ENCODE data around the gene GLB1L.

DNA sequence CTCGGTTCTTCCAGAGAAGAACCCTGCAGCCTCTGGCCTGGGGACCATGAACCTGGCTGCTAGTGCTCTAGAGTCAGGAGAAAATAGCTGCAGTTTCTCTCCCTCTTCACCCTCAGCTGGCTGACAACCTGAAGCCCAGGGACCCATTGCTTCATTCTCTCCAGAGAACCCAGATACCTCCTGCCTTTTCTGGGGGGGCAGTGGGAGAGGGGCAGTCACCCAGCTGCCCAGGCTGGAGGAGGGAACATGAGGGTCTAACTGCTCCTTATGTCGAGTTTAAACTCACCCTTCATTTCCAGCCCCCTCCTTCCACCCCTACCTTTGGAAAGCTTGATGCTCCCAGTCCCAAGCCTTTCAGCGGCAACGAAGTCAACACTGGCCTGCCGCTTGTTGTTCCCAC is 46.3 kb downstream of the GLB1L start:
- TF ChIP-seq EZH2 (IDR thresholded peaks at IDR 0.05) = no peak
- TF ChIP-seq POLR2AphosphoS5 (IDR thresholded peaks at IDR 0.05; ENCODE audit: borderline replicate concordance, low read depth, low read length) = no peak
